GM19240 (cell line): ENCODE measurements around the gene TMCC1.
"Not testable (repeated sequence)": the region's sequence is repeated elsewhere in the genome, so short reads cannot be mapped to it uniquely, and the experiment has no call there.

Experiments used
- DNase-seq: peaks from one replicate; pipeline ENCODE4 v3.0.0; 2011; ENCODE audit warnings: low spot score; ENCODE audit not compliant: insufficient read length

The TMCC1 gene

DNA sequence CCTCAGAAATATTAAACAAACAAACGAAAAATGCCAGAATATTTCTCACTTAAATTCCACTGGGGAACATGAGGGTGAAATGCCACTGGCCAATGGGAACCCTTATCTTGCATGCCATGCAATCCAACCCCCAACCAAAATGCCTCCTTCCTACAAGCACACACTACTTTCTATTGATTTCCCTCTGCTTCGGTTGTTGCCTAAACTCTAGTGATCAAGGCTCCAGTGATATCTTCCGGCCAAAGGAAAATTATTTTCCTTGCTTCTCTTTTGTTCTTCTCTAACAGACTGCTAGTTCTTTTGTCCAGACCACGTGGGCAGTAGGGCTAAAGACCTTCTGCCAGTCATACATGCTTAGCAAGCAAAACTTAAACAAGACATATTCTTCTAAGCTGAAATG is 115.7 kb downstream of the TMCC1 start:
- no peak for DNase-seq

DNA sequence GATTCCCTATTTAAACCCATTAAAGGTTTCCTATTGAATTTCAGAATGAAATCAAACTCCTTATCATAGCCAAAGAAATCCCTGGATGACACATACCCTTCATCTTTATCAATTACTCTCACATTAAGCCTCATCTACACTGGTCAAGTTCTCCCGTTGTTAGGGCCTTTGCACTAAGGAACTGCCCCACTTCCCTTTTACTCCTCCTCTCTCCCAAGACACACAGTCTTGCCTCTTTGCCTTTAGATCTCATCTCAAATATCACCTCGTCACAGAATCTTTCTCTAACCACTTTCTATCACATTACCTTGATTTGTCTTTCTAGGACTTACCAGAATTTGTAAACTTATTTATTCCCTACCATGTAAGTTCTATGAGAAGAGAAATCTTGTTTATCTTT is 117.6 kb downstream of the TMCC1 start:
- no peak for DNase-seq

GRCh38 chr3:129773691-129774663 is 119.5 kb downstream of the TMCC1 start:
- DNase-seq = no peak

DNA sequence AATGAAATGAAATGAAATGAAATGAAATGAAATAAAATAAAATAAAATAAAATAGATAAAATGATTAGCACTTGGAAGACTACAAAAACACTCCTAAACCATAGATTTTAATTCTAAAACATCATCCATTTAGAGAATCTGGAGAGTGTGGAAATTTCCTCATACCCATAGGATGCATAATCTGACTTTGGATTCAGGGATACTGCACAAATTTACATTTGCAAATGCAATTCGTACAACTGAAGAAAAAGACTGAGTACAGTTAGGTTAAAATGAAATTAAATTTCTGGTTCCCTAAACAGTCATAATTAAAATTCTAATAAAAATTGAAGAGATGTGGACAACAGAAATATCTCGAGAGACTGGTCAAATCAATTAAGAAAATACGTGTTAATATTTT is 122.9 kb downstream of the TMCC1 start:
- DNase-seq = no peak

- DNase-seq = no peak
These were observed 123.9 kb downstream of the TMCC1 start for GRCh38 chr3:129769616-129770015.

DNA sequence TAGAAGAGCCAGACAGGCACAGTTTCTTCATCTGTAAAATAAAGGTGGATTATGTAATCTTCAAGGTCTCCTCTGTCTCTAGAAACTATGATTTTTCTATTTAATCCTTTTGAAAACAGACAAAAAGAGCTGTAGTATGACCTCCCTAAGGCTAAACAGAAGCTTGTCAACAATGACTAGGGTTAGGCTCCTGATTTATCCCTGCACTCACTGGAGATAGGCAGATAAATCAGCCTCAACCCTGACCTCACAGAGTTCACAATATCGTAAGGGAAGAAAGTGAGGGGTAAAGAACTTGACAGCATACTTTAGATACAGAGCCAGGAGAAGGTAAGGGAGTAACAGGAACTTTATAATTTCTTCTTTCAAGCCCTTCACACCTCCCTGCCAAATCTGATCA is 124.8 kb downstream of the TMCC1 start:
- no peak for DNase-seq

GRCh38 chr3:129766135-129766534 is 127.4 kb downstream of the TMCC1 start:
- no peak for DNase-seq

GRCh38 chr3:129764090-129764489 is 129.4 kb downstream of the TMCC1 start:
- DNase-seq = no peak

- DNase-seq = no peak
These were observed 134.7 kb downstream of the TMCC1 start for GRCh38 chr3:129758785-129759320.

DNA sequence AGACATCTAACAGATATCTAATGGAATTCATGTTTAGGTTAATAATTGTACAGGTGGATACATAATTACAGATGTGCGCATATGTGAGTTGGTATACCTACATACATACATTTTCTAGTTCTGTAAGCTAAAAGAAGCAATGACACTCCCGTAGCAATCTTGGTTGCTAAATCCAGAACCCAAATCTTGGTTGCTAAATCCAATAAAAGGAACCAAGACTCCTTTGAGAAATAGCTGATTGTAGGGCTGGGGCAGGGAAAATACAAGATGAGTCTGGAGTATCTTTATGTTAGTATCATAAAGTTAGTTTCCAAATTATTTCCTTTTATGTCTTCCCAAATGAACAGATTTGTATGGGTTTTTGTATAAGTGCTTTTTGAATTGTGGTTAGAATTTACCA is 135.2 kb downstream of the TMCC1 start:
- DNase-seq = no peak

- DNase-seq = no peak
These were observed 136.6 kb downstream of the TMCC1 start for GRCh38 chr3:129756871-129757270.

DNA sequence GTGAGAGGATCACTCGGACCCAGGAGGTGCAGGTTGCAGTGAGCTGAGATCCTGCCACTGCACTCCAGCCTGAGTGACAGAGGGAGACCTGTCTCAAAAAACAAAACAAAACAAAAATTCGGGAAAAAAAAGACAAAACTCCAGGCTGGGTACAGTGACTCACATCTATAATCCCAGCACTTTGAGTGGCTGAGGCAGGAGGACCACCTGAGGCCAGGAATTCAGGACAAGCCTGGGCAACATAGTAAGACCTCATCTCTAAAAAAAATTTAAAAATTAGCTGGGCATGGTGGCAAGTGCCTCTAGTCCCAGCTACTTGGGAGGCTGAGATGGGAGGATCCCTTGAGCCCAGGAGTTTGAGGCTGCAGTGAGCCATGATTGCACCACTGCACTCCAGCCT is 142.4 kb downstream of the TMCC1 start:
- not testable (repeated sequence) for DNase-seq

GRCh38 chr3:129749692-129750091 is 143.8 kb downstream of the TMCC1 start:
- no peak for DNase-seq

- DNase-seq = no peak
These were observed 145.5 kb downstream of the TMCC1 start for GRCh38 chr3:129747992-129748391.

DNA sequence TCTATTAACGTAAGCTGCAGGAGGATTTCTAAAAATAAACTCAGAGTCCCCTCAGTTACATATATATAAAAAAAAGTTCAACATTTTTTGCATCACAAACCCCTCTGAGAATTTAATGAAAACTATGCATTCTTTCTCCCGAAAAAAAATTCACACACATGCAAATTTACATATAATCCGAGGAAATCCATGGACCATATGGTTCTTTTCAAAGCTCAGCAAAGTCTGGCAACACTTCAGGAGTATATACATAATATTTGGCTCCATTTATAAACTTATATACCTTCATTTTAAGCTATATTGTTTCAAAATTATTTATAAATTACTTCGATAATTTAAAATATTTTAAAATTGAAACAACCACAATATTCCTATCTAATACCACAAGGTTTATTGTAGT is 146.4 kb downstream of the TMCC1 start:
- DNase-seq = no peak

GRCh38 chr3:129746629-129747028 is 146.9 kb downstream of the TMCC1 start:
- DNase-seq = no peak

GRCh38 chr3:129745253-129745652 is 148.3 kb downstream of the TMCC1 start:
- DNase-seq = no peak

- DNase-seq = no peak
These were observed 151.7 kb downstream of the TMCC1 start for GRCh38 chr3:129741794-129742193.

- no peak for DNase-seq
These were observed 153.4 kb downstream of the TMCC1 start for GRCh38 chr3:129740090-129740489.

DNA sequence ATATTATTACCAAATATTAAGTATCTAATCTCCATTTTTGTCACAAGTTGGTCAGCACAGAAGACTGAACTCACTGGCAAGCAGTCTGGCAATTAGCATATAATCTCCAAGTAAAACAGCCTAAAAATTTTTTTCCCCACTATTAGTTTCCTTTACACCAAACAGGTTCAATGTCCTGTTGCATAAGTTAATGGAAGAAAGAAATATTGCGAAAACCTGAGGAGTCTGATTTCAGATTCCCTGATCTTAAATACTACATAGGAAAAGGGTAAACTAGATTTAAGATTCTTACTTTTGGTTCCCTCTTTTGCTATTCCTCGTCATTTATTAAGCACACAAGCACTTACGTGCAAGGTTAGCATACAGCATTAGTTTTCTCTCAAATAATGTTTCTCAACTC is 153.9 kb downstream of the TMCC1 start:
- DNase-seq = no peak

DNA sequence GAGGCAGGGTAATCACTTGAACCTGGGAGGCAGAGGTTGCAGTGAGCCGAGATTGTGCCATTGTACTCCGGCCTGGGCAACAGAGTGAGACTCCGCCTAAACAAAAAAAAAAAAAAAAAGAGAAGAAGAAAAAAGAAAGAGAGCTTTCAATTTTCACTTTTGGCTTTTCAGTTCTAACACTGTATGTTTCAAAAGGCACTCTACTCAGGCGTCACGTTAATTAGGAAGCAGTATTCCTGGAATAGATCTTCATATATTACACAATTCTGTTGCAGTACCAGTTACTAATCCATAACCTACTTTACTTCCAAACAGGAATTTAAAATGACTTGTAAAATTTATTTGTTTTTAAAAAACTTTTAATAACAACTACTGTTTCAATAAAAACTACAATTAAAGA is 155.3 kb downstream of the TMCC1 start:
- DNase-seq = no peak

DNA sequence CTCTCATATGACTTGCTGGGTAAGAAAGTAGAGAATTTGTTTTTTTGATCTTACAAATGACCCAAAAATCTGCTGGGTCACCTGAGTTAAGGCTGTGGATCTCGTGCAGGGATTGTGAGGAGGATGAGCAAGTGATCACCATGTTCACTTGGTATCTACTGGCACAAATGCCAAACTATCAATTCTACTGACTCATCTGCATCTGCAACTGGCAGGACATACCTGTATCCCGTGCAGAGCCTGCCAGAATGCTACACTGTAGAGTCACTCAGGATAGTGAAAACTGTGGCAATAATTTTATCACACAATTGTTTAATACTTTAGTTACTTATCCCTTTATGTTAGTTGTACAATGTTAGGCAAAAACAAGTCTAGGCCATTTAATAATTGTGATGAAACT is 157.4 kb downstream of the TMCC1 start:
- no peak for DNase-seq

GRCh38 chr3:129735638-129736037 is 157.9 kb downstream of the TMCC1 start:
- DNase-seq = no peak
